Suprapubic skin (tissue), 4 donors: ENCODE results near the gene CLEC4F. TPM values are rescaled to one million over a fixed set of nuclear protein-coding genes. Genes with fewer than 3 reads are reported as not detected.

ENCODE experiments used
- DNase-seq, 2 donors: peaks; one replicate each; pipeline ENCODE4 v3.0.0-alpha.2; 2019; ENCODE audit warnings: low spot score in 2 of 2
- H3K27ac ChIP-seq: fragments of 200-600 bp; sonication (generic); one replicate; pipeline ENCODE4 v1.5.1; 2019
- H3K27me3 ChIP-seq: fragments of 200-600 bp; sonication (generic); one replicate; pipeline ENCODE4 v1.5.1; 2019
- H3K36me3 ChIP-seq: fragments of 200-600 bp; sonication (generic); one replicate; pipeline ENCODE4 v1.5.1; 2019
- H3K4me1 ChIP-seq: fragments of 200-600 bp; sonication (generic); one replicate; pipeline ENCODE4 v1.5.1; 2019
- H3K4me3 ChIP-seq: fragments of 200-600 bp; sonication (generic); one replicate; pipeline ENCODE4 v1.5.1; 2019; ENCODE audit warnings: mild to moderate bottlenecking
- H3K9me3 ChIP-seq: fragments of 200-600 bp; sonication (generic); one replicate; pipeline ENCODE4 v1.5.1; 2019
- EP300 ChIP-seq: sonication (generic); formaldehyde crosslinking; IDR thresholded peaks from one replicate; pipeline ENCODE4 v1.6.1; 2017; ENCODE audit warnings: antibody characterized with exemption
- POLR2A ChIP-seq, 2 donors: fragments of 450-650 bp; IDR thresholded peaks; one replicate each; pipeline ENCODE4 v1.6.1; 2017; ENCODE audit warnings: antibody characterized with exemption in 2 of 2, mild to moderate bottlenecking in 2 of 2, moderate library complexity in 2 of 2
- POLR2AphosphoS5 ChIP-seq, 3 donors: sonication (generic); formaldehyde crosslinking; IDR thresholded peaks; one replicate each; pipeline ENCODE4 v1.6.1; 2017; ENCODE audit warnings: antibody characterized with exemption in 3 of 3
- WGBS: methylation state at CpG from one replicate; pipeline ENCODE4 v1.1.5; 2018; 5-methylcytosine and 5-hydroxymethylcytosine counted together
- total RNA-seq, 4 donors: library from RNA; depleted of rRNA; stranded (reverse); fragments of >200 nt; gene quantifications; one replicate each; pipeline ENCODE4 v1.1.0, GENCODE V29; 2016
- TF ChIP-seq, protein P1 (sequence below), 2 donors: fragments of 200-600 bp in 1 of 2; fragments of 450-650 bp in 1 of 2; sonication (generic) in 1 of 2; IDR thresholded peaks; one replicate each; pipeline ENCODE4 v1.5.1; 2016 to 2019; ENCODE audit warnings: antibody characterized with exemption in 2 of 2, mild to moderate bottlenecking in 1 of 2, moderate library complexity in 1 of 2

Gene CLEC4F
- total RNA-seq, 4 donors from 2014 or later = 0.60 to 3.0 (median 0.93) TPM

DNA sequence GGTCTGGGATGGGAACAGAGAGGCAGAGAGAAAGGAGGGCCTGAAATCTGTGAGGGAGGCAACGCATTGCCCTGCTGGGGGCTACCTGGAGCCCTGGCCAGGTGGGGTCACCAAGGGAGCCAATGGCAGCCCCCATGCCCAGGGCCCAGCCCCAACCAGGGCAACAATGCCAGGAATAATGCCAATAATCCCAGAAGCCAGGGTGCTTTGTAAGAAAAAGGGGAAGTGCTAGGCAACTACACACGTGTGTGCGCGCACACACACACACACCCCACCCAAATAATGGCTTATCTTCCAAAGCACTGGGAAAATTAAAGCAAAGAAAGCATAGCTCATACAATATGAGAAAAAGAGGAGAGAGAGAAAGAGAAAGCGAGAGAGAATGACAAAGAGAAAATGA lies 7.0 kb upstream of the CLEC4F start:
- Histone ChIP-seq H3K9me3 (no peaks in the 10 kb centered on the region), H3K27ac (no peak overlapping the region), H3K36me3 (no peaks in the 10 kb centered on the region), H3K4me3 (no peak overlapping the region), H3K27me3 (no peaks in the 10 kb centered on the region), H3K4me1 (no peaks in the 10 kb centered on the region)
- TF ChIP-seq POLR2A (IDR thresholded peaks at IDR 0.05) (no peak), POLR2AphosphoS5 (IDR thresholded peaks at IDR 0.05) (no peak), EP300 (no peak)
- TF ChIP-seq, protein P1, sequence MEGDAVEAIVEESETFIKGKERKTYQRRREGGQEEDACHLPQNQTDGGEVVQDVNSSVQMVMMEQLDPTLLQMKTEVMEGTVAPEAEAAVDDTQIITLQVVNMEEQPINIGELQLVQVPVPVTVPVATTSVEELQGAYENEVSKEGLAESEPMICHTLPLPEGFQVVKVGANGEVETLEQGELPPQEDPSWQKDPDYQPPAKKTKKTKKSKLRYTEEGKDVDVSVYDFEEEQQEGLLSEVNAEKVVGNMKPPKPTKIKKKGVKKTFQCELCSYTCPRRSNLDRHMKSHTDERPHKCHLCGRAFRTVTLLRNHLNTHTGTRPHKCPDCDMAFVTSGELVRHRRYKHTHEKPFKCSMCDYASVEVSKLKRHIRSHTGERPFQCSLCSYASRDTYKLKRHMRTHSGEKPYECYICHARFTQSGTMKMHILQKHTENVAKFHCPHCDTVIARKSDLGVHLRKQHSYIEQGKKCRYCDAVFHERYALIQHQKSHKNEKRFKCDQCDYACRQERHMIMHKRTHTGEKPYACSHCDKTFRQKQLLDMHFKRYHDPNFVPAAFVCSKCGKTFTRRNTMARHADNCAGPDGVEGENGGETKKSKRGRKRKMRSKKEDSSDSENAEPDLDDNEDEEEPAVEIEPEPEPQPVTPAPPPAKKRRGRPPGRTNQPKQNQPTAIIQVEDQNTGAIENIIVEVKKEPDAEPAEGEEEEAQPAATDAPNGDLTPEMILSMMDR (IDR thresholded peaks at IDR 0.05) = no peak
- 72% methylated on average over 5 of the region's 5 CpGs for WGBS
- DNase-seq = no peak

DNA sequence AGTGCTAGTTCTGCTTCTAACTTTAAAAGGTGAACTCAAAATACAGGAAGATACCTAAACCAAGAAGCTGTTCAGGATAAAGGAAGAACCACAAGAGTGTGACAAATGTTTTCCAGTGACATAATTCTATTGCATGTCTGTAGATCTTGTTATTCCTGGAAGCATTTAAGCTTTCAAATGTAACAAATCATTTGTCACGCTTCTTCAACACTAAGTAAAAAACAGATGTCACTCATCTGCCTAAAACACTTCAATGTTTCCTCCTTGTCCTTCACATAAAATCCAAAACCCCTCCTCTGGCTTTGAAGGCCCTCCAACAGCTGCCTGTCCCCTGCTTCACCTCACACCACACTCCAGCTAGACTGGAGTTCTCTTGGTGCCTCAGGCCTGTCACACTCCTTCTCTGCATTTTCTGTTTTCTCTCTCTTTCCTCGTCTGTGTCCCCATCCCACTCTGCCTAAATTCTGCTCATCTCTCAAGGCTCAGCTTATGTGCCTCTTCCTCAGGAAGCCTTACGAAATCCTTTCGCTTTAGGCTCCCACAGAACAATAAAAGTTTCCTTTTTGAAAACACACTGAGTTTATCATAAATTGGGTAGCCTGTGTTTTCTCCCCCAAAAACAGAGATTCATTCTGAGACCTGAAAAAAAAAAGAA lies 6.4 kb upstream of the CLEC4F start:
- WGBS = 57% methylated on average over 4 of the region's 4 CpGs
- Histone ChIP-seq H3K4me3 (no peak overlapping the region), H3K9me3 (no peaks in the 10 kb centered on the region), H3K27me3 (no peaks in the 10 kb centered on the region), H3K36me3 (no peaks in the 10 kb centered on the region), H3K4me1 (no peaks in the 10 kb centered on the region), H3K27ac (no peak overlapping the region)
- TF ChIP-seq, protein P1 (IDR thresholded peaks at IDR 0.05) = no peak
- no peak for TF ChIP-seq EP300
- no peak for TF ChIP-seq POLR2AphosphoS5 (IDR thresholded peaks at IDR 0.05)
- TF ChIP-seq POLR2A (IDR thresholded peaks at IDR 0.05) = no peak
- DNase-seq = no peak

DNA sequence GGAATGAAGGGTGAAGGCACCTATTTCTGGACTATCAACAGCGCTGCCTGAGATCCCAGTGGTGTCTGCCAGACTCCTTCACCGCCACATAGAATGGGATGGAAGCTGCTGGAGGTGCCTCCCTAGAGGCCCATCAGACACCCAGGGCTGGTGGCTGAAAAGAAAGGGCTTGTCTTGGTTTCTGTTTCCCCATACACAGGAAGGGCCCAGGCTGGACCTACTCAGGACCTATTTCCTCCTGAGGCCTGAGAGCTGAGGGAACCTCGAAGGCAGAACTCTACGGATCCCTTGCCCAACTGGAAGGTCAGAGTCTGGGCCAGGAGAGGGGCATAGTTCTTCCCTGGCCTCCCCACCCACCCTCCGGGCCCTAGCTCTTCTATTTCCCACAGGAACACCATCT lies 2.9 kb upstream of the CLEC4F start:
- TF ChIP-seq POLR2AphosphoS5 (IDR thresholded peaks at IDR 0.05) = no peak
- no peak for TF ChIP-seq POLR2A (IDR thresholded peaks at IDR 0.05)
- TF ChIP-seq, protein P1 (IDR thresholded peaks at IDR 0.05) = no peak
- no peak for TF ChIP-seq EP300

DNA sequence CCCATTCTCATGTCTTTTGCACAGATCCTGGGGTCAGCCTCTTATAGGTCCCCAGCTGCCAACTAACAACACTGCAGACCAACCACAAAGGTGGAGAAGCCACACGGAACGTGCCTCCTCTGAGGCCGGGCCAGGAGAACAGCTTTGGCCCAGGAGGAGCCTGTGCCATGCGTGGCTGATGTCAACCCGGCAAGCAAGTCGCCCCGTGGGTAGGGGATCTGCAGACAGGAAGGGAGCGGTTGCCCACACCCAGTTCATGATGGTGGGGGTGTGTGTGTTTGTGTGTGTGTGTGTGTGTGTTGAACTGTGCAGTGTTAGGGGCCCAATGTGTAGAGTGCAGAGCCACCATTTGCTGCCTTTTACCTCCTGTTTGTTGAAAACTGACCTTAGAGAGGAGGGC lies 2.4 kb upstream of the CLEC4F start:
- Histone ChIP-seq H3K4me1 (no peaks in the 10 kb centered on the region), H3K27ac (no peak overlapping the region), H3K4me3 (no peak overlapping the region), H3K36me3 (no peaks in the 10 kb centered on the region), H3K9me3 (no peaks in the 10 kb centered on the region), H3K27me3 (peaks cover 6% of the 10 kb centered on the region)
- 81% methylated on average over 7 of the region's 8 CpGs for WGBS
- TF ChIP-seq, protein P1 (IDR thresholded peaks at IDR 0.05) = no peak
- DNase-seq = no peak

More for the DNA sequence above, 2.9 kb upstream of the CLEC4F start:
- H3K4me1 ChIP-seq = no peaks in the 10 kb centered on the region
- H3K27me3 ChIP-seq = peaks cover 6% of the 10 kb centered on the region
- H3K4me3 ChIP-seq = no peak overlapping the region
- H3K9me3 ChIP-seq = no peaks in the 10 kb centered on the region
- 84% methylated on average over 3 of the region's 5 CpGs for WGBS
- DNase-seq = no peak
- no peaks in the 10 kb centered on the region for H3K36me3 ChIP-seq
- no peak overlapping the region for H3K27ac ChIP-seq

DNA sequence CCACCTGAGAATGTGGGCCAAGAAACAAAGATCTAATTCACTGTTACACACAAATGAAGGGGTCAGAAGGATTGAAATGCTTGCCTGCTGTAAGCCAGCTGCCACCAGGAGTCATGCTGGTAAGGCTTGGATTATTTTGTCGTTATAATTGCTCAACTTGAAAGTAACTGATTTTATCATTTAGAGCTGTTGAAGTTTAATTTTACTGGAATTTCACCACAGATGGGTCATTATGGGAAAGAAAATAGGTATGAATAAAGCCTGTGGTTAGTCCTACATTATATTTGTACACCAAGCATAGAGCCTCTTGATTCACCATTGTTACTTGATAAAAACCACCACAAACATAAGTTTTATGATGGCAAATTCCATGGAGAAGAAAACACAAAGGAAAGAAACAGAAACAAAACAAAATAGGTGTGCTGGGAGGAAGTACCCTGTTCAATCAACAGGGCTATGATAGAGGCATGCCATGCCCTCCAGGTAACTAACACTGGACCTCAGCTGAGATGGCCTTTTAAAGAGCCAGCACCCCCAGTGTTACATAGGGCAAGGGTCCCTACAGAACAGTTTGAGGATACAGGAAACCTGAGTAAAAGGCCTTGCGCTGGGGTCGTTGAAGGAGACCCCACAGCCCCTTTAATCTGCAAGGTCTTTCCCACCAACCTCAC lies 3.0 kb downstream of the CLEC4F start:
- TF ChIP-seq EP300 (no peak), POLR2A (IDR thresholded peaks at IDR 0.05) (no peak), POLR2AphosphoS5 (IDR thresholded peaks at IDR 0.05) (no peak)
- TF ChIP-seq, protein P1 (IDR thresholded peaks at IDR 0.05) = no peak
- H3K36me3 ChIP-seq = no peaks in the 10 kb centered on the region
- 78% methylated on average over 3 of the region's 3 CpGs for WGBS

More for the DNA sequence above, 3.0 kb downstream of the CLEC4F start:
- H3K9me3 ChIP-seq = no peaks in the 10 kb centered on the region
- H3K27ac ChIP-seq = no peak overlapping the region
- peaks cover 11% of the 10 kb centered on the region for H3K27me3 ChIP-seq
- H3K4me3 ChIP-seq = no peak overlapping the region
- DNase-seq = no peak
- no peaks in the 10 kb centered on the region for H3K4me1 ChIP-seq
